ENCODE measurements around the gene PRPF38A.

The PRPF38A gene

GRCh38 chr1:52404975-52405338, 555 bp downstream of the PRPF38A start:
- no peaks in the 10 kb centered on the region for H3K36me3 ChIP-seq (ENCODE audit: control insufficient read depth, insufficient read depth, low read length)
- peaks cover 2% of the 10 kb centered on the region for H3K79me2 ChIP-seq
- peak overlapping the region; percentile 96 for H3K27ac ChIP-seq
- H3K4me3 ChIP-seq (ENCODE audit: low read depth, low read length), result peak overlapping the region; percentile 93
- peak overlapping the region; percentile 93 for H2AFZ ChIP-seq
- no peaks in the 10 kb centered on the region for H3K9me3 ChIP-seq (ENCODE audit: control insufficient read depth, low read length)
- H3K4me1 ChIP-seq, result peaks cover 3% of the 10 kb centered on the region
- H3K9ac ChIP-seq, result no peak overlapping the region
- TF ChIP-seq, protein P1, sequence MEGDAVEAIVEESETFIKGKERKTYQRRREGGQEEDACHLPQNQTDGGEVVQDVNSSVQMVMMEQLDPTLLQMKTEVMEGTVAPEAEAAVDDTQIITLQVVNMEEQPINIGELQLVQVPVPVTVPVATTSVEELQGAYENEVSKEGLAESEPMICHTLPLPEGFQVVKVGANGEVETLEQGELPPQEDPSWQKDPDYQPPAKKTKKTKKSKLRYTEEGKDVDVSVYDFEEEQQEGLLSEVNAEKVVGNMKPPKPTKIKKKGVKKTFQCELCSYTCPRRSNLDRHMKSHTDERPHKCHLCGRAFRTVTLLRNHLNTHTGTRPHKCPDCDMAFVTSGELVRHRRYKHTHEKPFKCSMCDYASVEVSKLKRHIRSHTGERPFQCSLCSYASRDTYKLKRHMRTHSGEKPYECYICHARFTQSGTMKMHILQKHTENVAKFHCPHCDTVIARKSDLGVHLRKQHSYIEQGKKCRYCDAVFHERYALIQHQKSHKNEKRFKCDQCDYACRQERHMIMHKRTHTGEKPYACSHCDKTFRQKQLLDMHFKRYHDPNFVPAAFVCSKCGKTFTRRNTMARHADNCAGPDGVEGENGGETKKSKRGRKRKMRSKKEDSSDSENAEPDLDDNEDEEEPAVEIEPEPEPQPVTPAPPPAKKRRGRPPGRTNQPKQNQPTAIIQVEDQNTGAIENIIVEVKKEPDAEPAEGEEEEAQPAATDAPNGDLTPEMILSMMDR (IDR thresholded peaks at IDR 0.05), result no peak
- peak overlapping the region; percentile 67 for H3K4me2 ChIP-seq (ENCODE audit: low read length)
- no peaks in the 10 kb centered on the region for H3K27me3 ChIP-seq (ENCODE audit: control insufficient read depth, insufficient read depth, low read length)

DNA sequence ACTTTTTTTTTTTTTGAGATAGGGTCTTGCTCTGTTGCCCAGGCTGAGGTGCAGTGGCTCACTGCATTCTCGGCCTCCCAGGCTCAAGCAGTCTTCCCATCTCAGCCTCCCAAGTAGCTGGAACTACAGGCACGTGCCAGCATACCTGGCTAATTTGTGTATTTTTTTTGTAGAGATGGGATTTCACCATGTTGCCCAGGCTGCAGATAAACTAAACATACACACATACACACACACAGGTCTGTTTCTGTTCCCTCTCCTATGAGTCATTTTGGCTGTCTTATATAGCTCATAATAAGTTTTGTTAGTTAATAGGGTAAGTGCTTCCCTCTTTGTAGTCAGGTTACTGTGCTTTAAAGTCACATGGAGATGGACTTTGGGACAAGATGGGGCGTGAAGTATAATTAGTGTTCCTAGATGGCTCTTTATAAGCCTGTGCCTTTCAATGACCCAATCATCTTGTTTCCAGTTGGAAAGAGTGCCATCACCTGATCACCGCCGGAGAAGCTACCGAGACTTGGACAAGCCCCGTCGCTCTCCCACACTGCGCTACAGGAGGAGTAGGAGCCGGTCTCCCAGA, 9.1 kb downstream of the PRPF38A start:
- Histone ChIP-seq H2AFZ (no peak overlapping the region), H3K9me3 (ENCODE audit: control insufficient read depth, low read length) (no peaks in the 10 kb centered on the region), H3K27ac (no peak overlapping the region), H3K4me2 (ENCODE audit: low read length) (no peak overlapping the region), H3K27me3 (ENCODE audit: control insufficient read depth, insufficient read depth, low read length) (no peaks in the 10 kb centered on the region), H3K4me3 (ENCODE audit: low read depth, low read length) (no peak overlapping the region), H3K79me2 (no peaks in the 10 kb centered on the region), H3K9ac (no peak overlapping the region), H3K4me1 (no peaks in the 10 kb centered on the region), H3K36me3 (ENCODE audit: control insufficient read depth, insufficient read depth, low read length) (no peaks in the 10 kb centered on the region)
- TF ChIP-seq, protein P1 (IDR thresholded peaks at IDR 0.05), result no peak

- TF ChIP-seq, protein P1 (IDR thresholded peaks at IDR 0.05), result no peak
These were observed 10.5 kb downstream of the PRPF38A start for GRCh38 chr1:52414942-52415341.

DNA sequence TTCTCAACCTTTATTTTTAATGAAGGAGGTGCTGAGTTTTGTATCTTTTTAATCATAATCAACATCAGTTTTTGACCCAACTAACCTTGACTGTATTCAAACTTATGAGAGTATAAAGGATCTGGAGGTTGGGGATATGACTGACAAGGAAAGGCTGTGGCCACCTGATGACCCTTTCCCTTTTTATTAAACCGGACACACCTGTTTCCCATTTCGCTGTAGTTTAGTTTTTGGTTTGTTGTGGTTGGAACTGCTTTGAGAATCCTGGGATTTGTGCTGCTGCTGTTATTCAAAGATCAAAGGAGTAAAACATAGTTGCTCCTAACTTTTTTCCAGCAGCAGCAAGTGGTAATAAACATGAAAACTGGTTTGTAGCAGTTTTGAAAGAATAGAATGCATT, 12.4 kb downstream of the PRPF38A start:
- Histone ChIP-seq H3K4me3 (ENCODE audit: low read depth, low read length) (no peak overlapping the region), H3K36me3 (ENCODE audit: control insufficient read depth, insufficient read depth, low read length) (no peaks in the 10 kb centered on the region), H3K9me3 (ENCODE audit: control insufficient read depth, low read length) (no peaks in the 10 kb centered on the region), H2AFZ (no peak overlapping the region), H3K4me2 (ENCODE audit: low read length) (no peak overlapping the region), H3K79me2 (no peaks in the 10 kb centered on the region), H3K27me3 (ENCODE audit: control insufficient read depth, insufficient read depth, low read length) (no peaks in the 10 kb centered on the region), H3K4me1 (no peaks in the 10 kb centered on the region), H3K9ac (no peak overlapping the region), H3K27ac (no peak overlapping the region)
- TF ChIP-seq, protein P1 (IDR thresholded peaks at IDR 0.05), result no peak

More at GRCh38 chr1:52414942-52415341, 10.5 kb downstream of the PRPF38A start:
- no peak overlapping the region for H3K9ac ChIP-seq
- H3K4me2 ChIP-seq (ENCODE audit: low read length), result no peak overlapping the region
- H3K27ac ChIP-seq, result no peak overlapping the region
- no peaks in the 10 kb centered on the region for H3K9me3 ChIP-seq (ENCODE audit: control insufficient read depth, low read length)
- no peaks in the 10 kb centered on the region for H3K27me3 ChIP-seq (ENCODE audit: control insufficient read depth, insufficient read depth, low read length)
- H3K4me1 ChIP-seq, result no peaks in the 10 kb centered on the region
- no peaks in the 10 kb centered on the region for H3K36me3 ChIP-seq (ENCODE audit: control insufficient read depth, insufficient read depth, low read length)
- no peaks in the 10 kb centered on the region for H3K79me2 ChIP-seq
- H2AFZ ChIP-seq, result no peak overlapping the region
- H3K4me3 ChIP-seq (ENCODE audit: low read depth, low read length), result no peak overlapping the region

DNA sequence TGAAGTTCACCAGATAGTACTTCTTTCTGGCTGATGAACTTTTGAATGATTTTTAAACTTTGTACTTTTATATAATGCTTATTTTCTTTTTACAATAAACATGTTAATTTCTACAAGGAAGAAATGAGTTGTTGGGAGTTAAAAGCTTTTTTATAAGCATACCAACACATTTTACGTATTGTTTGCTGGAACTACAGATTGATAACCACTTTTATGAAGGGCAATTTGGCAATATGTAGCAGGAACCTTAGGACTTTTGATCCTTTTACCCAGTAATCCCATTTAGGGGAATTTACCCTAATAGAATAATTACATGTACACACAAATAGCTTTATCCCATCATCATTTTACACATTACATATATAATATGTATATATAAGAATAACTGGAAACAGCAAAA, 16.3 kb downstream of the PRPF38A start:
- no peak overlapping the region for H3K4me2 ChIP-seq (ENCODE audit: low read length)
- no peaks in the 10 kb centered on the region for H3K36me3 ChIP-seq (ENCODE audit: control insufficient read depth, insufficient read depth, low read length)
- no peaks in the 10 kb centered on the region for H3K79me2 ChIP-seq
- H3K9me3 ChIP-seq (ENCODE audit: control insufficient read depth, low read length), result no peaks in the 10 kb centered on the region
- no peak overlapping the region for H3K9ac ChIP-seq
- TF ChIP-seq, protein P1 (IDR thresholded peaks at IDR 0.05), result no peak
- H3K27ac ChIP-seq, result no peak overlapping the region
- no peaks in the 10 kb centered on the region for H3K4me1 ChIP-seq
- no peak overlapping the region for H2AFZ ChIP-seq
- no peak overlapping the region for H3K4me3 ChIP-seq (ENCODE audit: low read depth, low read length)
- H3K27me3 ChIP-seq (ENCODE audit: control insufficient read depth, insufficient read depth, low read length), result no peaks in the 10 kb centered on the region
